GM23338 (cell line): ENCODE results near the gene CHST15. TPM values are rescaled to one million over a fixed set of nuclear protein-coding genes. Genes with fewer than 3 reads are reported as not detected.

ENCODE experiments used
- ATAC-seq: fragments of 200-7000 bp; cut with Tn5 transposase; 3 replicates; pipeline ENCODE4 v1.9.1; 2020
- DNase-seq: peaks from one replicate; pipeline ENCODE4 v3.0.0-alpha.2; 2015; ENCODE audit warnings: low spot score
- H2AFZ ChIP-seq: fragments of 200-600 bp; sonication (generic); 2 replicates; pipeline ENCODE4 v1.8.0; 2016; ENCODE audit warnings: antibody characterized with exemption, mild to moderate bottlenecking, moderate library complexity
- H3F3A ChIP-seq: fragments of 200-600 bp; sonication (generic); replicated peaks from 2 replicates; pipeline ENCODE4 v1.8.0; 2017; ENCODE audit warnings: antibody characterized with exemption, mixed run types, low read depth
- H3K27ac ChIP-seq: fragments of 200-600 bp; sonication (generic); 2 replicates; pipeline ENCODE4 v1.6.1; 2016; ENCODE audit warnings: low read depth
- H3K27me3 ChIP-seq: fragments of 200-600 bp; sonication (generic); 2 replicates; pipeline ENCODE4 v1.8.0; 2016; ENCODE audit warnings: mild to moderate bottlenecking, mixed run types, moderate library complexity; ENCODE audit not compliant: insufficient read depth
- H3K36me3 ChIP-seq: fragments of 200-600 bp; sonication (generic); 2 replicates; pipeline ENCODE4 v1.8.0; 2016; ENCODE audit warnings: mild to moderate bottlenecking; ENCODE audit not compliant: insufficient read depth
- H3K4me1 ChIP-seq: fragments of 200-600 bp; sonication (generic); 2 replicates; pipeline ENCODE4 v1.8.0; 2016; ENCODE audit warnings: mild to moderate bottlenecking, moderate library complexity; ENCODE audit not compliant: insufficient read depth
- H3K4me2 ChIP-seq: fragments of 200-600 bp; sonication (generic); 2 replicates; pipeline ENCODE4 v1.7.1; 2017; ENCODE audit warnings: mixed run types
- H3K4me3 ChIP-seq: fragments of 200-600 bp; sonication (generic); 2 replicates; pipeline ENCODE4 v1.6.1; 2016; ENCODE audit warnings: mixed run types
- H3K79me2 ChIP-seq: fragments of 200-600 bp; sonication (generic); replicated peaks from 2 replicates; pipeline ENCODE4 v1.8.0; 2017; ENCODE audit warnings: mild to moderate bottlenecking; ENCODE audit not compliant: insufficient read depth
- H3K9me2 ChIP-seq: fragments of 200-600 bp; sonication (generic); 2 replicates; pipeline ENCODE4 v1.8.0; 2017; ENCODE audit not compliant: insufficient read depth
- H4K20me1 ChIP-seq: fragments of 200-600 bp; sonication (generic); replicated peaks from 2 replicates; pipeline ENCODE4 v1.8.0; 2017; ENCODE audit warnings: mild to moderate bottlenecking; ENCODE audit not compliant: insufficient read depth
- H3K27ac Mint-ChIP-seq: 2 replicates; pipeline ENCODE4 v1.8.0; 2020; ENCODE audit warnings: inconsistent platforms, mild to moderate bottlenecking, moderate library complexity, mixed read lengths
- H3K27me3 Mint-ChIP-seq: 3 replicates; pipeline ENCODE4 v1.8.0; 2022; ENCODE audit warnings: low read depth, mild to moderate bottlenecking, moderate library complexity, mixed read lengths, inconsistent platforms; ENCODE audit not compliant: insufficient read depth, poor library complexity
- H3K36me3 Mint-ChIP-seq: 3 replicates; pipeline ENCODE4 v1.8.0; 2021; ENCODE audit warnings: low read depth, mild to moderate bottlenecking, inconsistent platforms, moderate library complexity, mixed read lengths
- H3K4me1 Mint-ChIP-seq: 3 replicates; pipeline ENCODE4 v1.8.0; 2020; ENCODE audit warnings: mild to moderate bottlenecking, inconsistent platforms, mixed read lengths
- H3K4me3 Mint-ChIP-seq: 3 replicates; pipeline ENCODE4 v1.8.0; 2021; ENCODE audit warnings: moderate library complexity, mild to moderate bottlenecking, inconsistent platforms, mixed read lengths
- H3K9me3 Mint-ChIP-seq: 3 replicates; pipeline ENCODE4 v1.8.0; 2020; ENCODE audit warnings: moderate library complexity, mild to moderate bottlenecking, inconsistent platforms, mixed read lengths
- CREB1 ChIP-seq: fragments of 250-450 bp; sonication (Bioruptor Pico); IDR thresholded peaks from 2 replicates; pipeline ENCODE4 v1.5.0; 2020; ENCODE audit warnings: low read depth, mild to moderate bottlenecking, moderate library complexity
- CTCF ChIP-seq, 2 experiments: fragments of 200-600 bp in 1 of 2; sonication (generic) in 1 of 2; conservative IDR thresholded peaks; 2 replicates each; pipeline versions ENCODE4 v1.5.1 to v1.6.1; 2016 to 2017; ENCODE audit warnings: antibody characterized with exemption in 2 of 2, low read depth in 2 of 2, mild to moderate bottlenecking in 2 of 2, moderate library complexity in 1 of 2
- EZH2phosphoT487 ChIP-seq: fragments of 200-600 bp; sonication (generic); IDR thresholded peaks from one replicate; pipeline ENCODE4 v1.8.1; 2018; ENCODE audit warnings: antibody characterized with exemption; ENCODE audit not compliant: unreplicated experiment
- POLR2AphosphoS5 ChIP-seq: IDR thresholded peaks from 2 replicates; pipeline ENCODE4 v1.6.1; 2016; ENCODE audit warnings: antibody characterized with exemption, low read depth
- REST ChIP-seq: IDR thresholded peaks from one replicate; pipeline ENCODE4 v1.6.1; 2018; ENCODE audit warnings: antibody characterized with exemption; ENCODE audit not compliant: unreplicated experiment
- STAT1 ChIP-seq: IDR thresholded peaks from one replicate; pipeline ENCODE4 v1.6.1; 2016; ENCODE audit warnings: antibody characterized with exemption; ENCODE audit not compliant: unreplicated experiment
- ZNF114 ChIP-seq: fragments of 250-450 bp; sonication (Bioruptor Pico); IDR thresholded peaks from 2 replicates; pipeline ENCODE4 v1.5.0; 2020; ENCODE audit warnings: mild to moderate bottlenecking, moderate library complexity
- ZNF331 ChIP-seq: fragments of 250-450 bp; sonication (Bioruptor Pico); IDR thresholded peaks from 2 replicates; pipeline ENCODE4 v1.5.0; 2020; ENCODE audit warnings: low read depth, mild to moderate bottlenecking, moderate library complexity
- ZNF462 ChIP-seq: fragments of 250-450 bp; sonication (Bioruptor Pico); IDR thresholded peaks from 2 replicates; pipeline ENCODE4 v1.5.0; 2020; ENCODE audit warnings: mild to moderate bottlenecking, moderate library complexity
- polyA plus RNA-seq: library from polyadenylated mRNA; unstranded; fragments of >200 nt; fragmentation: Nextera tagmentation; extraction: Ambion mirVana; gene quantifications from 2 replicates; pipeline ENCODE4 v1.2.1, GENCODE V29; 2016
- total RNA-seq: library from RNA; depleted of rRNA; stranded (reverse); fragments of >200 nt; shearing (Covaris generic); gene quantifications from 2 replicates; pipeline ENCODE4 v1.2.3, GENCODE V29; 2014

CHST15 gene
- total and polyA plus RNA-seq, 2 experiments from 2014 or later: 2.6 to 11.2 TPM

GRCh38 chr10:124025660-124026588 lies 67.5 kb downstream of the CHST15 start:
- ATAC-seq (no peak), DNase-seq (peak; percentile 25)
- Mint-ChIP-seq H3K9me3 (no peaks in the 10 kb centered on the region), H3K27me3 (peaks cover 13% of the 10 kb centered on the region), H3K4me1 (peaks cover 47% of the 10 kb centered on the region), H3K36me3 (no peaks in the 10 kb centered on the region; the same call in 2 of the 3 replicates), H3K27ac (no peak overlapping the region), H3K4me3 (no peak overlapping the region; the same call in 2 of the 3 replicates)
- peaks cover 4% of the 10 kb centered on the region; the same call in 1 of the 2 replicates for H3F3A ChIP-seq
- no peak overlapping the region for H3K4me2 ChIP-seq
- H3K27ac ChIP-seq: no peak overlapping the region
- no peak overlapping the region for H3K4me3 ChIP-seq
- peaks cover 24% of the 10 kb centered on the region for H3K4me1 ChIP-seq
- TF ChIP-seq STAT1: no peak
- peak; percentile 20 to 52; a peak in 2 of 4 replicates for TF ChIP-seq CTCF (conservative IDR thresholded peaks at IDR 0.05; ENCODE audit: low read depth in 2 of 2)
- no peaks in the 10 kb centered on the region for H3K9me2 ChIP-seq
- no peaks in the 10 kb centered on the region for H4K20me1 ChIP-seq
- no peaks in the 10 kb centered on the region for H3K36me3 ChIP-seq
- no peak overlapping the region for H2AFZ ChIP-seq
- H3K79me2 ChIP-seq: no peaks in the 10 kb centered on the region
- H3K27me3 ChIP-seq: no peaks in the 10 kb centered on the region

- H3K9me3 Mint-ChIP-seq: no peaks in the 10 kb centered on the region
- H3K9me2 ChIP-seq: no peaks in the 10 kb centered on the region
- H3K27ac ChIP-seq: no peak overlapping the region
- H3K36me3 ChIP-seq: no peaks in the 10 kb centered on the region
- H3K27me3 ChIP-seq: no peaks in the 10 kb centered on the region
- no peak overlapping the region for H3K4me3 Mint-ChIP-seq
- H3K79me2 ChIP-seq: no peaks in the 10 kb centered on the region
- no peak overlapping the region for H3K27ac Mint-ChIP-seq
- no peaks in the 10 kb centered on the region for H4K20me1 ChIP-seq
- H3F3A ChIP-seq: peaks cover 11% of the 10 kb centered on the region
- ATAC-seq (no peak), DNase-seq (no peak)
- H3K4me1 ChIP-seq: peaks cover 31% of the 10 kb centered on the region
- no peak overlapping the region for H3K4me3 ChIP-seq
- H3K27me3 Mint-ChIP-seq: peaks cover 15% of the 10 kb centered on the region
- peaks cover 54% of the 10 kb centered on the region for H3K4me1 Mint-ChIP-seq
- H3K36me3 Mint-ChIP-seq: no peaks in the 10 kb centered on the region; the same call in 2 of the 3 replicates
- H2AFZ ChIP-seq: no peak overlapping the region
- no peak overlapping the region for H3K4me2 ChIP-seq
- no peak for TF ChIP-seq ZNF114
- no peak for TF ChIP-seq ZNF462 (CRISPR knock-in tag)
- TF ChIP-seq CREB1 (CRISPR knock-in tag): no peak
- TF ChIP-seq POLR2AphosphoS5: no peak
- no peak for TF ChIP-seq REST
- no peak for TF ChIP-seq EZH2phosphoT487
- no peak for TF ChIP-seq ZNF331 (CRISPR knock-in tag)
These were observed 68.2 kb downstream of the CHST15 start for GRCh38 chr10:124025152-124025551.
